Stomach (tissue), 4 donors: ENCODE results near the gene NCOA1.

ENCODE experiments used
- CTCF ChIP-seq, 7 experiments: fragments of 450-650 bp in 4 of 7; fragments of 200-600 bp in 3 of 7; sonication (generic) in 3 of 7; IDR thresholded peaks; one replicate each; pipeline ENCODE4 v1.5.1; 2016 to 2019; ENCODE audit warnings: antibody characterized with exemption in 7 of 7, control low read depth in 2 of 7, mild to moderate bottlenecking in 1 of 7
- EP300 ChIP-seq: sonication (generic); formaldehyde crosslinking; IDR thresholded peaks from one replicate; pipeline ENCODE4 v1.6.1; 2017; ENCODE audit warnings: antibody characterized with exemption
- POLR2A ChIP-seq, 4 donors: fragments of 450-650 bp; IDR thresholded peaks; one replicate each; pipeline ENCODE4 v1.6.1; 2016; ENCODE audit warnings: antibody characterized with exemption in 4 of 4, control low read depth in 2 of 4, mild to moderate bottlenecking in 1 of 4, moderate library complexity in 1 of 4
- POLR2AphosphoS5 ChIP-seq, 3 donors: sonication (generic); formaldehyde crosslinking; IDR thresholded peaks; one replicate each; pipeline ENCODE4 v1.6.1; 2016; ENCODE audit warnings: antibody characterized with exemption in 3 of 3

- no peak for TF ChIP-seq POLR2A (IDR thresholded peaks at IDR 0.05)
- no peak for TF ChIP-seq POLR2AphosphoS5 (IDR thresholded peaks at IDR 0.05)
- no peak for TF ChIP-seq EP300
- no peak for TF ChIP-seq CTCF (IDR thresholded peaks at IDR 0.05)
These were observed 7.1 kb downstream of the NCOA1 start for GRCh38 chr2:24498121-24498520.
